ENCODE data around the gene PEPD.

GRCh38 chr19:33397536-33398360, 123.8 kb downstream of the PEPD start:
- TF ChIP-seq GATA3 (IDR thresholded peaks at IDR 0.05; ENCODE audit: low read depth, low read length) (no peak), GATA2 (IDR thresholded peaks at IDR 0.05; ENCODE audit: low read depth, low read length) (no peak)

Data from SH-SY5Y (cell line).